ENCODE data around the gene VDAC1.

- TF ChIP-seq EZH2 (IDR thresholded peaks at IDR 0.05; ENCODE audit: low read length) (no peak), CTCF (optimal IDR thresholded peaks at IDR 0.05 in 1 of 3, IDR thresholded peaks at IDR 0.05 in 1 of 3, conservative IDR thresholded peaks at IDR 0.05 in 1 of 3; ENCODE audit: extremely low read depth in 1 of 3, insufficient read depth in 2 of 3, low read length in 3 of 3) (no peak)
Observed at GRCh38 chr5:134053840-134054338, 49.1 kb upstream of the VDAC1 start.
